Prostate gland (tissue), 2 donors: ENCODE results near the gene DMWD. TPM values are rescaled to one million over a fixed set of nuclear protein-coding genes. Genes with fewer than 3 reads are reported as not detected.

Source experiments
- DNase-seq: peaks from one replicate; pipeline ENCODE4 v3.0.0-alpha.2; 2019; ENCODE audit warnings: low spot score
- H3K27ac ChIP-seq, 2 donors: fragments of 200-600 bp; sonication (generic); 2 replicates each; pipeline ENCODE4 v1.5.1; 2017 to 2019
- H3K27me3 ChIP-seq: fragments of 200-600 bp; sonication (generic); replicated peaks from 2 replicates; pipeline ENCODE4 v1.5.1; 2019; ENCODE audit not compliant: insufficient read depth
- H3K36me3 ChIP-seq, 2 donors: fragments of 200-600 bp; sonication (generic); 1 replicate in 1 of 2; 2 replicates in 1 of 2; pipeline versions ENCODE4 v1.5.1 to v1.8.1; 2017 to 2019
- H3K4me1 ChIP-seq: fragments of 200-600 bp; sonication (generic); replicated peaks from 2 replicates; pipeline ENCODE4 v1.5.1; 2019
- H3K4me3 ChIP-seq, 2 donors: fragments of 200-600 bp; sonication (generic); 2 replicates each; pipeline ENCODE4 v1.5.1; 2017 to 2019
- H3K9me3 ChIP-seq: fragments of 200-600 bp; sonication (generic); 2 replicates; pipeline ENCODE4 v1.5.1; 2017
- POLR2A ChIP-seq: fragments of 450-650 bp; IDR thresholded peaks from one replicate; pipeline ENCODE4 v1.6.1; 2016; ENCODE audit warnings: antibody characterized with exemption, mild to moderate bottlenecking
- POLR2AphosphoS5 ChIP-seq: sonication (generic); formaldehyde crosslinking; IDR thresholded peaks from one replicate; pipeline ENCODE4 v1.6.1; 2017; ENCODE audit warnings: antibody characterized with exemption
- WGBS: methylation state at CpG from one replicate; pipeline ENCODE4 v1.1.5; 2018; 5-methylcytosine and 5-hydroxymethylcytosine counted together
- intact Hi-C: fragments of 100-400 bp; cut with DNase I; formaldehyde crosslinking; loops from one replicate; pipeline ENCODE4 v1.14.2; 2022
- total RNA-seq, 2 donors: library from RNA; depleted of rRNA; stranded (reverse); fragments of >200 nt; gene quantifications; one replicate each; pipeline ENCODE4 v1.1.0, GENCODE V29; 2016
- TF ChIP-seq, protein P1 (sequence below), 4 experiments: fragments of 200-600 bp in 2 of 4; fragments of 450-650 bp in 2 of 4; sonication (generic) in 2 of 4; IDR thresholded peaks; 1 replicate in 3 of 4; 2 replicates in 1 of 4; pipeline ENCODE4 v1.5.1; 2016 to 2019; ENCODE audit warnings: antibody characterized with exemption in 4 of 4, mild to moderate bottlenecking in 2 of 4, moderate library complexity in 2 of 4

The DMWD gene
- total RNA-seq, 2 donors from 2014 or later = 35.5 to 96.7 TPM

DNA sequence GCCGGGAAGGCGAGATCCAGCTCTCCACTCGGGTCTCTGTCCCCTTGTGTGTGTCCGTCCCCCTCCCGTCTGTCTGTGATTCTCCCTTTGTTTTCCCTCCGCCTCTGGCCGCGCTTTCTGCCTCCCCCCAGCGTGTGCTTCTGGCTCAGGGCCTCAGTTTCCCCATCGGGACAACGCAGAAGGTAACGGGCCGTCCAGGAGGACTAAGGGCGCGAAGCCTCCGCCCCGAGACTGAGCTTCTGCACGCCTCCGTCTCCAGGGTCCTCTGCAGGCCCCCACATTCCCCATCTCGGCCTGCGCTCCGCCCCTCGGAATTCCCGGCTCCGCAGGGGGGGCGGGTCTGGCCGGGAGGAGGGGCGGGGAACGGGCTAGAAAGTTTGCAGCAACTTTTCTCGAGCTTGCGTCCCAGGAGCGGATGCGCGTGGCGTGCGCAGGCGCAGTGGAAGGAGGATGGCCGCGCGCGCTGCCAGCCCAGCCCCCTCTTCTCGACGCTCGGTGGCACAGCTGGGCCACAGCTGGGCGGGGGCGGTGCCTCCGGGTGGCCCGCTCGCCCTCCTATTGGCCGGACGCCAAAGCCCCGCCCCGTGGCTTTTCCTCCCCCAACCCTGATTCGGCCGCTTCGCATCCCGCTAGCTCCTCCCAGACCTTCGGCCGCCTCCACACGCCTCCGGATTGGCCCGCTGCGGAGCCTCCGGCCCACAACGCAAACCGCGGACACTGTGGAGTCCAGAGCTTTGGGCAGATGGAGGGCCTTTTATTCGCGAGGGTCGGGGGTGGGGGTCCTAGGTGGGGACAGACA is 23.5 kb downstream of the DMWD start, which contains the start of gene SIX5:
Gene SIX5, minus strand, starts transcription at position 269 of the 799 bp plus-strand sequence. CDS start 408 bp downstream, outside the sequence.
- peak within 1 kb of the TSS; percentile 97 to 99 for H3K27ac ChIP-seq
- peak; percentile 97 for DNase-seq
- peak; percentile 99 for TF ChIP-seq POLR2AphosphoS5
- TF ChIP-seq POLR2A = peak; percentile 85
- TF ChIP-seq, protein P1, sequence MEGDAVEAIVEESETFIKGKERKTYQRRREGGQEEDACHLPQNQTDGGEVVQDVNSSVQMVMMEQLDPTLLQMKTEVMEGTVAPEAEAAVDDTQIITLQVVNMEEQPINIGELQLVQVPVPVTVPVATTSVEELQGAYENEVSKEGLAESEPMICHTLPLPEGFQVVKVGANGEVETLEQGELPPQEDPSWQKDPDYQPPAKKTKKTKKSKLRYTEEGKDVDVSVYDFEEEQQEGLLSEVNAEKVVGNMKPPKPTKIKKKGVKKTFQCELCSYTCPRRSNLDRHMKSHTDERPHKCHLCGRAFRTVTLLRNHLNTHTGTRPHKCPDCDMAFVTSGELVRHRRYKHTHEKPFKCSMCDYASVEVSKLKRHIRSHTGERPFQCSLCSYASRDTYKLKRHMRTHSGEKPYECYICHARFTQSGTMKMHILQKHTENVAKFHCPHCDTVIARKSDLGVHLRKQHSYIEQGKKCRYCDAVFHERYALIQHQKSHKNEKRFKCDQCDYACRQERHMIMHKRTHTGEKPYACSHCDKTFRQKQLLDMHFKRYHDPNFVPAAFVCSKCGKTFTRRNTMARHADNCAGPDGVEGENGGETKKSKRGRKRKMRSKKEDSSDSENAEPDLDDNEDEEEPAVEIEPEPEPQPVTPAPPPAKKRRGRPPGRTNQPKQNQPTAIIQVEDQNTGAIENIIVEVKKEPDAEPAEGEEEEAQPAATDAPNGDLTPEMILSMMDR (IDR thresholded peaks at IDR 0.05) = peak in 1 of 4 experiments; percentile 13
- 1% methylated on average over 68 of the region's 70 CpGs for WGBS
- peaks cover 28% of the 10 kb centered on the region for H3K4me1 ChIP-seq
- H3K9me3 ChIP-seq = no peaks in the 10 kb centered on the region
- H3K4me3 ChIP-seq = peak within 1 kb of the TSS; percentile 79 to 83
- H3K36me3 ChIP-seq = no peaks in the 10 kb centered on the region
- H3K27me3 ChIP-seq = no peaks in the 10 kb centered on the region
- intact Hi-C loops = loop anchor here (5.0 kb wide), 2 partner anchors 52 to 77 kb away; partner anchors contain the start of genes QPCTL and SNRPD2

DNA sequence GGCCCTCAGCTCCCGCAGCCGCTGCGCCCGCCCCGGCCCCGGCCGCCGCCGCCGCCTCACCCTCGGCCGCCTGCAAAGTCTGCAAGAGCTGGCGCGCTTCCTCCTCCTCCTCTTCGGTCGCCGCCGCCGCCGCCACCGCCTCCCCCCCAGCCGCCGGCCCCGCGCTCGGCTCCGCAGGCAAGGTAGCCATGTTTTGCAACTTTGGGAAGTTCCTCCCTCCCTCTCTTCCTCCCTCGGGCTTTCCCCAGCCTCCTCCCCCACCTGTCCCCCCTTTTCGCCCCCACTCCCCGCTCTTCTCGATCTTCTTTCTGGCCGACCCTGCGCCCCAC is 24.0 kb downstream of the DMWD start:
- H3K9me3 ChIP-seq = no peaks in the 10 kb centered on the region
- H3K36me3 ChIP-seq = no peaks in the 10 kb centered on the region
- no peak for DNase-seq
- intact Hi-C loops = loop anchor here (5.0 kb wide), 2 partner anchors 51 to 76 kb away; partner anchors contain the start of genes QPCTL and SNRPD2
- TF ChIP-seq POLR2A (no peak), POLR2AphosphoS5 (no peak)
- TF ChIP-seq, protein P1 (IDR thresholded peaks at IDR 0.05) = no peak
- H3K4me1 ChIP-seq = peaks cover 34% of the 10 kb centered on the region
- peak overlapping the region; percentile 79 to 83 for H3K4me3 ChIP-seq
- WGBS = 1% methylated on average over 33 of the region's 33 CpGs
- peak overlapping the region; percentile 97 to 99 for H3K27ac ChIP-seq
- H3K27me3 ChIP-seq = no peaks in the 10 kb centered on the region

DNA sequence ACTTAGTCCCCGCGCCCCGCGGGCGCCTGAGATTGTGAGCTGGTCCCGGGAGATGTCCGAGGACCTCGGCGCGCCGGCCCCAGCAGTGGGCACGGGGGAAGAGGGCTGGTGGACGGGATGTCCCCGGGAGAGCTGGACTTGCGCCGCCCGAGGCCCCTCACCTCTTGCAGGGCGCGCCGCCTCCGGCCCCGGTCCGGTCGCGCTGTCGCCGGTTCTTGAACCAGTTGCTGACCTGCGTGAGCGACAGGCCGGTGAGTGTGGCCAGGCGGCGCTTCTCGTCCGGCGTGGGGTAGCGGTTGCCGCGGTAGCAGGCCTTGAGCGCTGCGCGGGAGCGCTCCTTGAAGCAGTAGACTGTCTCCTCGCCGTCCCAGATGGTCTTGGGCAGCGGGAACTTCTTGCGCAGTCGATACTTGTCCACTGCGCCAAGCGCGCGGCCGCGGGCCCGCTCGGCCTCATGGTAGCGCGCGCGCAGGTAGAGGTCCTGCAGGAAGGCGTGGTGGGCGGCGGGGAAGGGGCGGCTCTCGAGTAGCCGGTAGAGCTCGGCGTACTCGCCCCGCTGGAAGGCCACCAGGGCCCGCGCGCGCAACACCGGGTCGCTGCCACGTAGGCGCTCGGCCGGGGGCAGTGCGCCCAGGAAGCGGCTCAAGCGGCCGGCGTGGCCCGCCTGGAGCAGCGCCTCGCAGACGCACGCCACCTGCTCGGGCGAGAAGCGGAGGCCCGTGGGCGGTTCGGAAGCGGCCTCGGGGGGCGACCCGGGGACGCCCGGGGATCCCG is 24.6 kb downstream of the DMWD start:
- Histone ChIP-seq H3K27me3 (no peaks in the 10 kb centered on the region), H3K9me3 (no peaks in the 10 kb centered on the region), H3K4me3 (peak overlapping the region; percentile 79 to 83), H3K4me1 (peaks cover 34% of the 10 kb centered on the region), H3K27ac (peak overlapping the region; percentile 97 to 99), H3K36me3 (no peaks in the 10 kb centered on the region)
- intact Hi-C loops = loop anchor here (5.0 kb wide), 2 partner anchors 51 to 76 kb away; partner anchors contain the start of genes QPCTL and SNRPD2
- TF ChIP-seq POLR2AphosphoS5 (peak; percentile 49), POLR2A (peak; percentile 28)
- TF ChIP-seq, protein P1 (IDR thresholded peaks at IDR 0.05) = peak in 1 of 4 experiments; percentile 6
- peak; percentile 73 for DNase-seq
- WGBS = under 1% methylated on average over 64 of the region's 102 CpGs

DNA sequence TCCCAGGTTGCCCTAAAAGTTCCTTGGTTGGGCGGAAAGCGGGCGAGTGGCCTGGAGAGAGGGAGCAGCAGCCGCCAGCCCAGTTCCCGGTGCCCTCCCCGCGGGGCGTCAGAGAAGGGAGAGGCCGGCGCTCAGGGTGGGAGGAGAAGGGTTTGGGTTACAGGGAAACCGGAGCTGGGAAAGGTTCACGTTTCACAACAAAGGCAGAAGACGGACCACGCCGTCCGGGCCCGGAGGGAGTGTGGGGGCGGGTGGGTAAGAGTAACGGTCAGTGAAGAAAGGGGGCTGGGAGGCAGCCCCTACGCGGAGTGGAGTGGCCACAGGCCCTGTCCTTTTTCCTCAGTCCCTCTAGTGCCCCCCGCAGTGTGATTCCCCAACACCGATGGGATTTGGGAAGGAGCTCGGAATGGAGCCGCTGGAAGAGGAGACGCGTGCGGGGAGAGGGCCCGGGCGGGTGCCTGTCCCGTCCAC is 25.2 kb downstream of the DMWD start:
- TF ChIP-seq POLR2A = peak; percentile 91
- TF ChIP-seq, protein P1 (IDR thresholded peaks at IDR 0.05) = peak in 1 of 4 experiments; percentile 6
- peak; percentile 91 for TF ChIP-seq POLR2AphosphoS5
- H3K36me3 ChIP-seq = no peaks in the 10 kb centered on the region
- H3K9me3 ChIP-seq = no peaks in the 10 kb centered on the region
- peak overlapping the region; percentile 97 to 99 for H3K27ac ChIP-seq
- WGBS = under 1% methylated on average over 31 of the region's 31 CpGs
- peaks cover 34% of the 10 kb centered on the region for H3K4me1 ChIP-seq
- DNase-seq = peak; percentile 83
- intact Hi-C loops = loop anchor here (5.0 kb wide), 2 partner anchors 50 to 75 kb away; partner anchors contain the start of genes QPCTL and SNRPD2
- H3K4me3 ChIP-seq = peak overlapping the region; percentile 79 to 83
- H3K27me3 ChIP-seq = no peaks in the 10 kb centered on the region
